HepG2 (cell line): ENCODE data around the gene TTC31. TPM values are rescaled to one million over a fixed set of nuclear protein-coding genes. Genes with fewer than 3 reads are reported as not detected.

Experiments used
- ASH2L ChIP-seq: fragments of 300-600, 200-600 bp; sonication (generic); IDR thresholded peaks from 2 replicates; pipeline ENCODE4 v1.7.0; 2017; ENCODE audit warnings: low read depth, mild to moderate bottlenecking, moderate library complexity, mixed read lengths, low read length; ENCODE audit not compliant: insufficient read length
- RFX1 ChIP-seq: fragments of 450-650 bp; IDR thresholded peaks from 2 replicates; pipeline ENCODE4 v1.6.1; 2017
- SMARCE1 ChIP-seq: fragments of 450-650 bp; IDR thresholded peaks from 2 replicates; pipeline ENCODE4 v1.6.1; 2017; ENCODE audit warnings: borderline replicate concordance
- ZC3H4 ChIP-seq: sonication (generic); formaldehyde crosslinking; IDR thresholded peaks from 2 replicates; pipeline ENCODE4 v1.4.0; 2020; ENCODE audit warnings: missing genetic modification reagents, borderline replicate concordance
- ZNF12 ChIP-seq: sonication (generic); formaldehyde crosslinking; IDR thresholded peaks from 2 replicates; pipeline ENCODE4 v1.5.0; 2020; ENCODE audit warnings: missing genetic modification reagents
- ZNF329 ChIP-seq: sonication (generic); formaldehyde crosslinking; IDR thresholded peaks from 2 replicates; pipeline ENCODE4 v1.9.0; 2021; ENCODE audit warnings: low read depth, mild to moderate bottlenecking, missing genetic modification reagents
- ZNF354B ChIP-seq: sonication (generic); formaldehyde crosslinking; IDR thresholded peaks from 2 replicates; pipeline ENCODE4 v1.8.0; 2022; ENCODE audit warnings: mild to moderate bottlenecking, missing genetic modification reagents
- polyA plus RNA-seq, 8 experiments: library from polyadenylated mRNA; depleted of rRNA in 3 of 8; stranded (reverse) in 7 of 8; unstranded in 1 of 8; fragments of >200 nt; fragmentation: Illumina TruSeq in 4 of 8; extraction: Trizol in 4 of 8; gene quantifications; 2 replicates each; pipeline versions ENCODE4 v1.2.1 to v1.2.3, GENCODE V29; 2011 to 2016; ENCODE audit warnings: low read depth in 4 of 8, missing spikeins in 1 of 8, mixed read lengths in 1 of 8; ENCODE audit not compliant: insufficient read depth in 1 of 8
- total RNA-seq, 5 experiments: library from RNA; depleted of rRNA; stranded (reverse); fragments of >200 nt; fragmentation: Illumina TruSeq; extraction: Trizol; gene quantifications; 2 replicates each; pipeline ENCODE4 v1.2.3, GENCODE V29; 2016; ENCODE audit warnings: low read depth in 1 of 5
- TF ChIP-seq, protein P1 (sequence below): sonication (generic); formaldehyde crosslinking; IDR thresholded peaks from 2 replicates; pipeline ENCODE4 v1.5.0; 2020; ENCODE audit warnings: missing genetic modification reagents, mild to moderate bottlenecking, borderline replicate concordance
- TF ChIP-seq, protein P2 (sequence below): sonication (generic); formaldehyde crosslinking; IDR thresholded peaks from 2 replicates; pipeline ENCODE4 v1.4.0; 2020; ENCODE audit warnings: missing genetic modification reagents
- TF ChIP-seq, protein P3 (sequence below): sonication (generic); formaldehyde crosslinking; IDR thresholded peaks from 2 replicates; pipeline ENCODE4 v1.8.0; 2022; ENCODE audit warnings: mild to moderate bottlenecking, missing genetic modification reagents, moderate library complexity
- TF ChIP-seq, protein P4 (sequence below): sonication (generic); formaldehyde crosslinking; IDR thresholded peaks from 2 replicates; pipeline ENCODE4 v1.5.0; 2020; ENCODE audit warnings: mild to moderate bottlenecking, missing genetic modification reagents, borderline replicate concordance
- TF ChIP-seq, protein P5 (sequence below): sonication (generic); formaldehyde crosslinking; IDR thresholded peaks from 2 replicates; pipeline ENCODE4 v1.8.1; 2023; ENCODE audit warnings: mild to moderate bottlenecking, missing genetic modification reagents
- TF ChIP-seq, protein P6 (sequence below): sonication (generic); formaldehyde crosslinking; IDR thresholded peaks from 2 replicates; pipeline ENCODE4 v1.9.0; 2021; ENCODE audit warnings: missing genetic modification reagents, borderline replicate concordance

The TTC31 gene
- total and polyA plus RNA-seq, 2 of the 13 experiments (the other 11 are each of a cell fraction or from before 2014, with no cell fraction given): 28.3 to 39.5 TPM

DNA sequence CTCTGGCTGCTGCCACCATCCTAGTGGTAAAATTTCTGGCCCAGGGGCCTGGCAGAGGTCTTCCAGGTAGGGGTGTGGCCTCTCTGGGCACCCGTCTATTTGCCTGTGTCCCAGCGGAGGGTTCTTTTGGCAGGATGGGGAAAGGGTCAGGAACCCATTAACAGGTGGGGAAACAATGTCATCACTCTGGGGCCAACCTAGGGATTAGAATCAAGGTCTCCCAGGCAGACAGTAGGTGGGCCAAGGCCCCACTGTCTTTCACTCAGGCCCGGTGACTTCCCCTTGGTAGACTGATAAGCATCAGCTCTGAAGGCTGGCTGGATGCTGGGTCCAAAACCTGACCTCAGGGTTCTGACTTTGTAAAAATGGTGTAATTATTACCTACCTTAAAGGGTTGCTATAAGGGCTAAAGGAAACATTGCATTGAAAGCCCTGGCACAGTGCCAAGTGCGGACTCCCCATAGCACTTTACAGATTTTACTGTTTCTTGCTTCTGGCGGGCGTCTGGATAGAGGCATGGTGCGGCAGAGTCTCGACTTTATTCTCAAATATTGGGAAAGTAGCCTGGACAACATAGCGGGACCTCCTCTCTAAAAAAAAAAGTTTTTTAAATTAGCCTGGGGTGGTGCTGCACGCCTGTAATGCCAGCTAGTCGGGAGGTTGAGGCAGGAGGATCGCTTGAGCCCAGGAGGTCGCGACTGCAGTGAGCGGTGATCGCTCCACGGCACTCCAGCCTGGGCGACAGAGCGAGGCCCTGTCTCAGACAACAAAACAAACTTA, 14.3 kb downstream of the TTC31 start (continued):
- TF ChIP-seq ASH2L: peak; percentile 58
- no peak for TF ChIP-seq SMARCE1
- TF ChIP-seq RFX1: no peak
- no peak for TF ChIP-seq ZC3H4 (CRISPR knock-in tag)
- TF ChIP-seq, protein P1, sequence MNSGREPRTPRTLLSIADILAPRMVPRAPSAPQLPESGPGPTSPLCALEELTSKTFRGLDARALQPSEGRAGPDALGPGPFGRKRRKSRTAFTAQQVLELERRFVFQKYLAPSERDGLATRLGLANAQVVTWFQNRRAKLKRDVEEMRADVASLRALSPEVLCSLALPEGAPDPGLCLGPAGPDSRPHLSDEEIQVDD (CRISPR knock-in tag): no peak
- TF ChIP-seq, protein P2, sequence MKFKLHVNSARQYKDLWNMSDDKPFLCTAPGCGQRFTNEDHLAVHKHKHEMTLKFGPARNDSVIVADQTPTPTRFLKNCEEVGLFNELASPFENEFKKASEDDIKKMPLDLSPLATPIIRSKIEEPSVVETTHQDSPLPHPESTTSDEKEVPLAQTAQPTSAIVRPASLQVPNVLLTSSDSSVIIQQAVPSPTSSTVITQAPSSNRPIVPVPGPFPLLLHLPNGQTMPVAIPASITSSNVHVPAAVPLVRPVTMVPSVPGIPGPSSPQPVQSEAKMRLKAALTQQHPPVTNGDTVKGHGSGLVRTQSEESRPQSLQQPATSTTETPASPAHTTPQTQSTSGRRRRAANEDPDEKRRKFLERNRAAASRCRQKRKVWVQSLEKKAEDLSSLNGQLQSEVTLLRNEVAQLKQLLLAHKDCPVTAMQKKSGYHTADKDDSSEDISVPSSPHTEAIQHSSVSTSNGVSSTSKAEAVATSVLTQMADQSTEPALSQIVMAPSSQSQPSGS (CRISPR knock-in tag): peak; percentile 31; the same call in 1 of the 2 replicates
- no peak for TF ChIP-seq ZNF12 (CRISPR knock-in tag)
- no peak for TF ChIP-seq ZNF354B (CRISPR knock-in tag)
- TF ChIP-seq ZNF329 (CRISPR knock-in tag): no peak
- TF ChIP-seq, protein P3, sequence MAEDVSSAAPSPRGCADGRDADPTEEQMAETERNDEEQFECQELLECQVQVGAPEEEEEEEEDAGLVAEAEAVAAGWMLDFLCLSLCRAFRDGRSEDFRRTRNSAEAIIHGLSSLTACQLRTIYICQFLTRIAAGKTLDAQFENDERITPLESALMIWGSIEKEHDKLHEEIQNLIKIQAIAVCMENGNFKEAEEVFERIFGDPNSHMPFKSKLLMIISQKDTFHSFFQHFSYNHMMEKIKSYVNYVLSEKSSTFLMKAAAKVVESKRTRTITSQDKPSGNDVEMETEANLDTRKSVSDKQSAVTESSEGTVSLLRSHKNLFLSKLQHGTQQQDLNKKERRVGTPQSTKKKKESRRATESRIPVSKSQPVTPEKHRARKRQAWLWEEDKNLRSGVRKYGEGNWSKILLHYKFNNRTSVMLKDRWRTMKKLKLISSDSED (CRISPR knock-in tag): no peak
- TF ChIP-seq, protein P4, sequence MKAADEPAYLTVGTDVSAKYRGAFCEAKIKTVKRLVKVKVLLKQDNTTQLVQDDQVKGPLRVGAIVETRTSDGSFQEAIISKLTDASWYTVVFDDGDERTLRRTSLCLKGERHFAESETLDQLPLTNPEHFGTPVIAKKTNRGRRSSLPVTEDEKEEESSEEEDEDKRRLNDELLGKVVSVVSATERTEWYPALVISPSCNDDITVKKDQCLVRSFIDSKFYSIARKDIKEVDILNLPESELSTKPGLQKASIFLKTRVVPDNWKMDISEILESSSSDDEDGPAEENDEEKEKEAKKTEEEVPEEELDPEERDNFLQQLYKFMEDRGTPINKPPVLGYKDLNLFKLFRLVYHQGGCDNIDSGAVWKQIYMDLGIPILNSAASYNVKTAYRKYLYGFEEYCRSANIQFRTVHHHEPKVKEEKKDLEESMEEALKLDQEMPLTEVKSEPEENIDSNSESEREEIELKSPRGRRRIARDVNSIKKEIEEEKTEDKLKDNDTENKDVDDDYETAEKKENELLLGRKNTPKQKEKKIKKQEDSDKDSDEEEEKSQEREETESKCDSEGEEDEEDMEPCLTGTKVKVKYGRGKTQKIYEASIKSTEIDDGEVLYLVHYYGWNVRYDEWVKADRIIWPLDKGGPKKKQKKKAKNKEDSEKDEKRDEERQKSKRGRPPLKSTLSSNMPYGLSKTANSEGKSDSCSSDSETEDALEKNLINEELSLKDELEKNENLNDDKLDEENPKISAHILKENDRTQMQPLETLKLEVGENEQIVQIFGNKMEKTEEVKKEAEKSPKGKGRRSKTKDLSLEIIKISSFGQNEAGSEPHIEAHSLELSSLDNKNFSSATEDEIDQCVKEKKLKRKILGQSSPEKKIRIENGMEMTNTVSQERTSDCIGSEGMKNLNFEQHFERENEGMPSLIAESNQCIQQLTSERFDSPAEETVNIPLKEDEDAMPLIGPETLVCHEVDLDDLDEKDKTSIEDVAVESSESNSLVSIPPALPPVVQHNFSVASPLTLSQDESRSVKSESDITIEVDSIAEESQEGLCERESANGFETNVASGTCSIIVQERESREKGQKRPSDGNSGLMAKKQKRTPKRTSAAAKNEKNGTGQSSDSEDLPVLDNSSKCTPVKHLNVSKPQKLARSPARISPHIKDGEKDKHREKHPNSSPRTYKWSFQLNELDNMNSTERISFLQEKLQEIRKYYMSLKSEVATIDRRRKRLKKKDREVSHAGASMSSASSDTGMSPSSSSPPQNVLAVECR (CRISPR knock-in tag): no peak
- TF ChIP-seq, protein P5, sequence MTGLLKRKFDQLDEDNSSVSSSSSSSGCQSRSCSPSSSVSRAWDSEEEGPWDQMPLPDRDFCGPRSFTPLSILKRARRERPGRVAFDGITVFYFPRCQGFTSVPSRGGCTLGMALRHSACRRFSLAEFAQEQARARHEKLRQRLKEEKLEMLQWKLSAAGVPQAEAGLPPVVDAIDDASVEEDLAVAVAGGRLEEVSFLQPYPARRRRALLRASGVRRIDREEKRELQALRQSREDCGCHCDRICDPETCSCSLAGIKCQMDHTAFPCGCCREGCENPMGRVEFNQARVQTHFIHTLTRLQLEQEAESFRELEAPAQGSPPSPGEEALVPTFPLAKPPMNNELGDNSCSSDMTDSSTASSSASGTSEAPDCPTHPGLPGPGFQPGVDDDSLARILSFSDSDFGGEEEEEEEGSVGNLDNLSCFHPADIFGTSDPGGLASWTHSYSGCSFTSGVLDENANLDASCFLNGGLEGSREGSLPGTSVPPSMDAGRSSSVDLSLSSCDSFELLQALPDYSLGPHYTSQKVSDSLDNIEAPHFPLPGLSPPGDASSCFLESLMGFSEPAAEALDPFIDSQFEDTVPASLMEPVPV (CRISPR knock-in tag): 0 out of 2 replicates have a peak, but pooled peaks have one; percentile 59
- TF ChIP-seq, protein P6, sequence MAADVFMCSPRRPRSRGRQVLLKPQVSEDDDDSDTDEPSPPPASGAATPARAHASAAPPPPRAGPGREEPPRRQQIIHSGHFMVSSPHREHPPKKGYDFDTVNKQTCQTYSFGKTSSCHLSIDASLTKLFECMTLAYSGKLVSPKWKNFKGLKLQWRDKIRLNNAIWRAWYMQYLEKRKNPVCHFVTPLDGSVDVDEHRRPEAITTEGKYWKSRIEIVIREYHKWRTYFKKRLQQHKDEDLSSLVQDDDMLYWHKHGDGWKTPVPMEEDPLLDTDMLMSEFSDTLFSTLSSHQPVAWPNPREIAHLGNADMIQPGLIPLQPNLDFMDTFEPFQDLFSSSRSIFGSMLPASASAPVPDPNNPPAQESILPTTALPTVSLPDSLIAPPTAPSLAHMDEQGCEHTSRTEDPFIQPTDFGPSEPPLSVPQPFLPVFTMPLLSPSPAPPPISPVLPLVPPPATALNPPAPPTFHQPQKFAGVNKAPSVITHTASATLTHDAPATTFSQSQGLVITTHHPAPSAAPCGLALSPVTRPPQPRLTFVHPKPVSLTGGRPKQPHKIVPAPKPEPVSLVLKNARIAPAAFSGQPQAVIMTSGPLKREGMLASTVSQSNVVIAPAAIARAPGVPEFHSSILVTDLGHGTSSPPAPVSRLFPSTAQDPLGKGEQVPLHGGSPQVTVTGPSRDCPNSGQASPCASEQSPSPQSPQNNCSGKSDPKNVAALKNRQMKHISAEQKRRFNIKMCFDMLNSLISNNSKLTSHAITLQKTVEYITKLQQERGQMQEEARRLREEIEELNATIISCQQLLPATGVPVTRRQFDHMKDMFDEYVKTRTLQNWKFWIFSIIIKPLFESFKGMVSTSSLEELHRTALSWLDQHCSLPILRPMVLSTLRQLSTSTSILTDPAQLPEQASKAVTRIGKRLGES: no peak
